HepG2 (cell line): ENCODE measurements around the gene OSR1. TPM values are rescaled to one million over a fixed set of nuclear protein-coding genes. Genes with fewer than 3 reads are reported as not detected.

ENCODE experiments used
- ATAC-seq: fragments of 200-7000 bp; cut with Tn5 transposase; 3 replicates; pipeline ENCODE4 v1.9.1; 2020; ENCODE audit warnings: mild to moderate bottlenecking, moderate library complexity
- BruUV-seq: library from RNA; stranded (reverse); fragments of 400-500 nt; replicated peaks from 2 replicates; lab custom pipeline; 2021; lab: Mats Ljungman, UMichigan
- CTCF ChIA-PET: fragments of 300-600 bp; formaldehyde crosslinking; extraction: SDS; loops from one replicate; lab custom pipeline; 2021; ENCODE audit warnings: low total read pairs, inconsistent platforms, low intra/inter-chr PET ratio; lab: Yijun Ruan, JAX
- POLR2A ChIA-PET: fragments of 350-600 bp; sonication (Branson Sonifier 250); formaldehyde crosslinking; loops from one replicate; lab custom pipeline; 2020; ENCODE audit warnings: antibody characterized with exemption, inconsistent platforms; lab: Yijun Ruan, JAX
- DNase-seq: peaks from one replicate; pipeline ENCODE4 v3.0.0-alpha.2; 2015; ENCODE audit warnings: low spot score
- FAIRE-seq: peaks from 3 replicates; lab custom pipeline; 2011; peaks lifted over from hg19 to GRCh38; lab: Jason Lieb, UNC
- H2AFZ ChIP-seq: one replicate; pipeline ENCODE4 v1.6.1; 2011; ENCODE audit warnings: low read length, inconsistent platforms
- H3K27ac ChIP-seq: fragments of 300-600 bp; 3 replicates; pipeline ENCODE4 v1.8.0; 2011; ENCODE audit warnings: mixed run types, mild to moderate bottlenecking, mixed read lengths, low read length, inconsistent platforms; ENCODE audit not compliant: insufficient read depth; ENCODE audit errors: extremely low read length
- H3K27me3 ChIP-seq, 2 experiments: fragments of 200-600 bp in 1 of 2; 2 replicates in 1 of 2; 3 replicates in 1 of 2; pipeline versions ENCODE4 v1.6.0 to v1.8.0; 2011; ENCODE audit warnings: low read length in 2 of 2, mild to moderate bottlenecking in 2 of 2, moderate library complexity in 2 of 2, inconsistent platforms in 1 of 2; ENCODE audit not compliant: insufficient read depth in 2 of 2, control insufficient read depth in 1 of 2
- H3K36me3 ChIP-seq, 2 experiments: fragments of 200-600 bp in 1 of 2; replicated peaks in 1 of 2; 2 replicates in 1 of 2; 3 replicates in 1 of 2; pipeline versions ENCODE4 v1.5.1 to v1.8.0; 2011; ENCODE audit warnings: low read length in 2 of 2, inconsistent platforms in 1 of 2; ENCODE audit not compliant: insufficient read depth in 2 of 2, control insufficient read depth in 1 of 2
- H3K4me1 ChIP-seq: 2 replicates; pipeline ENCODE4 v1.5.1; 2012; ENCODE audit warnings: low read length, inconsistent platforms; ENCODE audit not compliant: insufficient read depth
- H3K4me2 ChIP-seq: 2 replicates; pipeline ENCODE4 v1.6.0; 2011; ENCODE audit warnings: low read depth, low read length, inconsistent platforms
- H3K4me3 ChIP-seq, 3 experiments: fragments of 200-600 bp in 1 of 3; sonication (generic), shearing (Covaris generic) in 1 of 3; replicated peaks in 1 of 3; 2 replicates each; pipeline ENCODE4 v1.5.1; 2011 to 2016; ENCODE audit warnings: low read length in 3 of 3, inconsistent platforms in 2 of 3, low read depth in 2 of 3, mild to moderate bottlenecking in 2 of 3, control low read depth in 1 of 3, mixed read lengths in 1 of 3; ENCODE audit not compliant: insufficient read depth in 1 of 3
- H3K79me2 ChIP-seq: one replicate; pipeline ENCODE4 v1.6.1; 2011; ENCODE audit warnings: low read length, inconsistent platforms; ENCODE audit not compliant: insufficient read depth
- H3K9ac ChIP-seq: 2 replicates; pipeline ENCODE4 v1.6.0; 2011; ENCODE audit warnings: mild to moderate bottlenecking, low read depth, low read length, inconsistent platforms; ENCODE audit not compliant: insufficient read depth
- H3K9me3 ChIP-seq: 2 replicates; pipeline ENCODE4 v1.5.1; 2012; ENCODE audit warnings: mild to moderate bottlenecking, low read length
- H4K20me1 ChIP-seq: 2 replicates; pipeline ENCODE4 v1.6.0; 2011; ENCODE audit warnings: inconsistent platforms, mild to moderate bottlenecking, low read length, moderate library complexity; ENCODE audit not compliant: insufficient read depth
- HHEX ChIP-seq: IDR thresholded peaks from 2 replicates; pipeline ENCODE4 v1.6.1; 2016; ENCODE audit warnings: control low read depth
- MIER2 ChIP-seq: IDR thresholded peaks from 2 replicates; pipeline ENCODE4 v1.6.1; 2016; ENCODE audit warnings: missing biosample characterization, missing genetic modification reagents
- PHF8 ChIP-seq: sonication (generic); formaldehyde crosslinking; IDR thresholded peaks from 2 replicates; pipeline ENCODE4 v1.5.0; 2020; ENCODE audit warnings: missing genetic modification reagents
- RBM39 ChIP-seq: fragments of 200-400 bp; formaldehyde crosslinking; IDR thresholded peaks from one replicate; pipeline ENCODE4 v1.6.1; 2018; ENCODE audit warnings: antibody characterized with exemption, mild to moderate bottlenecking, low read depth, low read length; ENCODE audit not compliant: poor library complexity, severe bottlenecking
- REST ChIP-seq, 2 experiments: IDR thresholded peaks; 2 replicates each; pipeline ENCODE4 v1.6.1; 2011 to 2012; ENCODE audit warnings: low read length in 2 of 2, borderline replicate concordance in 1 of 2, low read depth in 1 of 2, mild to moderate bottlenecking in 1 of 2, moderate library complexity in 1 of 2
- ZFX ChIP-seq: sonication (generic); formaldehyde crosslinking; IDR thresholded peaks from 2 replicates; pipeline ENCODE4 v1.4.0; 2020; ENCODE audit warnings: mild to moderate bottlenecking, low read depth, missing genetic modification reagents, moderate library complexity
- ZMAT3 ChIP-seq: sonication (generic); formaldehyde crosslinking; conservative IDR thresholded peaks from 2 replicates; pipeline ENCODE4 v1.7.0; 2021; ENCODE audit warnings: missing genetic modification reagents
- ZNF230 ChIP-seq: sonication (generic); formaldehyde crosslinking; IDR thresholded peaks from 2 replicates; pipeline ENCODE4 v1.4.0; 2020; ENCODE audit warnings: mild to moderate bottlenecking, missing genetic modification reagents
- ZNF501 ChIP-seq: sonication (generic); formaldehyde crosslinking; IDR thresholded peaks from 2 replicates; pipeline ENCODE4 v1.5.1; 2020; ENCODE audit warnings: mild to moderate bottlenecking, moderate library complexity, missing genetic modification reagents
- WGBS: methylation state at CpG from one replicate; pipeline ENCODE4 v1.1.6; 2017; ENCODE audit warnings: low lambda C conversion rate; 5-methylcytosine and 5-hydroxymethylcytosine counted together
- in situ Hi-C: cut with HindIII; loops from 2 replicates; pipeline ENCODE4 v1.10.0; 2017; ENCODE audit warnings: low pct_unique_long_range_greater_than_20kb; ENCODE audit not compliant: extremely low pct_ligation_motif_present
- intact Hi-C: fragments of 100-400 bp; cut with micrococcal nuclease; formaldehyde crosslinking; loops from one replicate; pipeline ENCODE4 v1.10.0; 2022; ENCODE audit not compliant: unreplicated experiment
- polyA plus RNA-seq, 8 experiments: library from polyadenylated mRNA; depleted of rRNA in 3 of 8; stranded (reverse) in 7 of 8; unstranded in 1 of 8; fragments of >200 nt; fragmentation: Illumina TruSeq in 4 of 8; extraction: Trizol in 4 of 8; gene quantifications; 2 replicates each; pipeline versions ENCODE4 v1.2.1 to v1.2.3, GENCODE V29; 2011 to 2016; ENCODE audit warnings: low read depth in 4 of 8, missing spikeins in 1 of 8, mixed read lengths in 1 of 8; ENCODE audit not compliant: insufficient read depth in 1 of 8
- total RNA-seq, 5 experiments: library from RNA; depleted of rRNA; stranded (reverse); fragments of >200 nt; fragmentation: Illumina TruSeq; extraction: Trizol; gene quantifications; 2 replicates each; pipeline ENCODE4 v1.2.3, GENCODE V29; 2016; ENCODE audit warnings: low read depth in 1 of 5

Gene OSR1
- total and polyA plus RNA-seq, 2 of the 13 experiments (the other 11 are each of a cell fraction or from before 2014, with no cell fraction given): 0.63 to 1.1 TPM

- no peak for TF ChIP-seq ZNF230
- TF ChIP-seq ZNF501: no peak
- no peak for TF ChIP-seq RBM39
- TF ChIP-seq ZFX (CRISPR knock-in tag): no peak
- no peak for TF ChIP-seq REST (IDR thresholded peaks at IDR 0.05; ENCODE audit: borderline replicate concordance in 1 of 2, low read depth in 1 of 2, low read length in 2 of 2)
- no peak for TF ChIP-seq HHEX (CRISPR knock-in tag)
- TF ChIP-seq, all 625 proteins: peak for 0
Observed at GRCh38 chr2:19330436-19330835, 28.0 kb downstream of the OSR1 start (continued).

GRCh38 chr2:19329445-19329844 is 29.0 kb downstream of the OSR1 start:
- BruUV-seq: no TSS peak
- H2AFZ ChIP-seq: no peak overlapping the region
- peak; percentile 29 to 90 for TF ChIP-seq REST (IDR thresholded peaks at IDR 0.05; ENCODE audit: borderline replicate concordance in 1 of 2, low read depth in 1 of 2, low read length in 2 of 2)
- no peak for TF ChIP-seq PHF8 (CRISPR knock-in tag)
- TF ChIP-seq ZMAT3 (CRISPR knock-in tag): no peak
- TF ChIP-seq MIER2 (CRISPR knock-in tag): peak; percentile 77
- intact Hi-C loops: no loop called here
- no peaks in the 10 kb centered on the region for H3K36me3 ChIP-seq
- no peak overlapping the region for H3K4me3 ChIP-seq
- no peaks in the 10 kb centered on the region; a peak in 1 of 5 replicates for H3K27me3 ChIP-seq
- ATAC-seq (no peak), FAIRE-seq (no peak), DNase-seq (no peak)
- H3K9me3 ChIP-seq: no peaks in the 10 kb centered on the region
- POLR2A ChIA-PET: no interaction called here
- no peak overlapping the region for H3K4me2 ChIP-seq
- CTCF ChIA-PET: no interaction called here
- WGBS: 11% methylated on average over 2 of the region's 2 CpGs
- no peak overlapping the region for H3K9ac ChIP-seq
- no peaks in the 10 kb centered on the region for H4K20me1 ChIP-seq
- H3K4me1 ChIP-seq: no peaks in the 10 kb centered on the region
- H3K79me2 ChIP-seq: no peaks in the 10 kb centered on the region
- in situ Hi-C loops: no loop called here
- H3K27ac ChIP-seq: no peak overlapping the region
